ENCODE results near the gene CTDP1.

DNA sequence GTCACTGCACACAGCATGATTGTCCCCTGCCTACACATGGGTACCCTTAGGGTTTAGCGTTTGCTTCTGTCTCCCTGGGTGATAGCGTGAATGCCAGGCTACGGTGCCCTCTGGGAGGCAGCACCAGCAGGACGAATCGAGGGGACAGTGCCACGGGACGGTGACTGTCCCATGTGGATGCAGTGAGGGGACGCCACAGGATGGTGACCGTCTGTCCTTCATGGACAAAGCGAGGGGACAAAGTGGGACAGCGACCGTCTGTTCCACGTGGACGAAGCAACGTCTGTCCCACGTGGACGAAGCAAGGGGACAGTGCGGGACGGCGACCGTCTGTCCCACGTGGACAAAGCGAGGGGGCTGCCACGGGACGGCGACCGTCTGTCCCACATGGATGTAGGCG lies 25.7 kb downstream of the CTDP1 start:
- TF ChIP-seq, protein P1, sequence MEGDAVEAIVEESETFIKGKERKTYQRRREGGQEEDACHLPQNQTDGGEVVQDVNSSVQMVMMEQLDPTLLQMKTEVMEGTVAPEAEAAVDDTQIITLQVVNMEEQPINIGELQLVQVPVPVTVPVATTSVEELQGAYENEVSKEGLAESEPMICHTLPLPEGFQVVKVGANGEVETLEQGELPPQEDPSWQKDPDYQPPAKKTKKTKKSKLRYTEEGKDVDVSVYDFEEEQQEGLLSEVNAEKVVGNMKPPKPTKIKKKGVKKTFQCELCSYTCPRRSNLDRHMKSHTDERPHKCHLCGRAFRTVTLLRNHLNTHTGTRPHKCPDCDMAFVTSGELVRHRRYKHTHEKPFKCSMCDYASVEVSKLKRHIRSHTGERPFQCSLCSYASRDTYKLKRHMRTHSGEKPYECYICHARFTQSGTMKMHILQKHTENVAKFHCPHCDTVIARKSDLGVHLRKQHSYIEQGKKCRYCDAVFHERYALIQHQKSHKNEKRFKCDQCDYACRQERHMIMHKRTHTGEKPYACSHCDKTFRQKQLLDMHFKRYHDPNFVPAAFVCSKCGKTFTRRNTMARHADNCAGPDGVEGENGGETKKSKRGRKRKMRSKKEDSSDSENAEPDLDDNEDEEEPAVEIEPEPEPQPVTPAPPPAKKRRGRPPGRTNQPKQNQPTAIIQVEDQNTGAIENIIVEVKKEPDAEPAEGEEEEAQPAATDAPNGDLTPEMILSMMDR (IDR thresholded peaks at IDR 0.05; ENCODE audit: poor library complexity), result no peak
- TF ChIP-seq EZH2phosphoT487 (IDR thresholded peaks at IDR 0.05; ENCODE audit: low read depth, severe bottlenecking, unreplicated experiment), result no peak

All from hepatocyte (in vitro differentiated cells).